H1 (cell line): Measurements from ENCODE around the gene PSMD9. TPM values are rescaled to one million over a fixed set of nuclear protein-coding genes. Genes with fewer than 3 reads are reported as not detected.

ENCODE experiments used
- CTCF ChIA-PET: fragments of 300-600 bp; sonication (Branson Sonifier 250); formaldehyde crosslinking; loops from one replicate; lab custom pipeline; 2021; ENCODE audit not compliant: partially characterized antibody; lab: Charles Lee
- POLR2A ChIA-PET: fragments of 300-600 bp; sonication (Branson Sonifier 250); formaldehyde crosslinking; loops from one replicate; lab custom pipeline; 2021; ENCODE audit warnings: inconsistent platforms; ENCODE audit not compliant: partially characterized antibody; lab: Charles Lee
- DNase-seq, 2 experiments: peaks; one replicate each; pipeline versions ENCODE4 v3.0.0 to v3.0.0-alpha.2; 2010 to 2022; ENCODE audit warnings: low spot score in 2 of 2, low read depth in 1 of 2, mixed read lengths in 1 of 2
- FAIRE-seq: peaks from 2 replicates; lab custom pipeline; 2011; peaks lifted over from hg19 to GRCh38; lab: Jason Lieb, UNC
- H2AFZ ChIP-seq: 2 replicates; pipeline ENCODE4 v1.8.1; 2012; ENCODE audit warnings: low read length, inconsistent platforms
- H2AK5ac ChIP-seq: 2 replicates; pipeline ENCODE4 v1.6.1; 2013; ENCODE audit warnings: low read depth, low read length
- H2BK120ac ChIP-seq: replicated peaks from 2 replicates; pipeline ENCODE3; 2013; ENCODE audit warnings: low read depth, low read length, inconsistent platforms
- H2BK12ac ChIP-seq: 2 replicates; pipeline ENCODE4 v1.6.1; 2013; ENCODE audit warnings: low read depth, low read length
- H2BK15ac ChIP-seq: 2 replicates; pipeline ENCODE4 v1.6.1; 2013; ENCODE audit warnings: low read length
- H2BK20ac ChIP-seq: 2 replicates; pipeline ENCODE4 v1.6.1; 2013; ENCODE audit warnings: low read length
- H2BK5ac ChIP-seq: 2 replicates; pipeline ENCODE4 v1.6.1; 2013; ENCODE audit warnings: low read depth, low read length
- H3K14ac ChIP-seq: 2 replicates; pipeline ENCODE4 v1.6.1; 2013; ENCODE audit warnings: inconsistent platforms; ENCODE audit not compliant: insufficient read length
- H3K18ac ChIP-seq: 2 replicates; pipeline ENCODE4 v1.6.1; 2013; ENCODE audit warnings: low read length; ENCODE audit errors: extremely low read depth
- H3K23ac ChIP-seq: 2 replicates; pipeline ENCODE4 v1.6.1; 2013; ENCODE audit warnings: inconsistent platforms; ENCODE audit not compliant: insufficient read length
- H3K23me2 ChIP-seq: 2 replicates; pipeline ENCODE4 v1.6.1; 2013; ENCODE audit warnings: low read depth, low read length
- H3K27ac ChIP-seq: 2 replicates; pipeline ENCODE4 v1.6.1; 2011; ENCODE audit warnings: low read depth, low read length, inconsistent platforms
- H3K27me3 ChIP-seq, 4 experiments: replicated peaks in 1 of 4; 1 replicate in 1 of 4; 2 replicates in 3 of 4; pipeline versions ENCODE4 v1.6.1 to v1.8.1; 2011 to 2013; ENCODE audit warnings: low read length in 3 of 4, mild to moderate bottlenecking in 3 of 4, inconsistent platforms in 2 of 4, mixed read lengths in 2 of 4, moderate library complexity in 1 of 4; ENCODE audit not compliant: control insufficient read depth in 3 of 4, insufficient read depth in 3 of 4; ENCODE audit errors: extremely low read depth in 1 of 4
- H3K36me3 ChIP-seq, 4 experiments: 2 replicates each; pipeline versions ENCODE4 v1.6.1 to v1.8.1; 2011 to 2013; ENCODE audit warnings: mild to moderate bottlenecking in 4 of 4, low read length in 3 of 4, moderate library complexity in 2 of 4, control low read depth in 1 of 4, inconsistent platforms in 1 of 4; ENCODE audit not compliant: insufficient read depth in 4 of 4, control insufficient read depth in 2 of 4
- H3K4ac ChIP-seq: replicated peaks from 2 replicates; pipeline ENCODE3; 2013; ENCODE audit warnings: low read length, low read depth, mixed read lengths, inconsistent platforms; ENCODE audit not compliant: insufficient read length
- H3K4me1 ChIP-seq, 4 experiments: replicated peaks in 1 of 4; 1 replicate in 1 of 4; 2 replicates in 3 of 4; pipeline versions ENCODE4 v1.6.1 to v1.8.1; 2011 to 2013; ENCODE audit warnings: low read length in 3 of 4, inconsistent platforms in 2 of 4, mixed read lengths in 1 of 4; ENCODE audit not compliant: insufficient read depth in 4 of 4, control insufficient read depth in 3 of 4
- H3K4me2 ChIP-seq, 2 experiments: 2 replicates each; pipeline versions ENCODE4 v1.6.1 to v1.8.1; 2011 to 2013; ENCODE audit warnings: low read depth in 2 of 2, low read length in 2 of 2, control low read depth in 1 of 2, inconsistent platforms in 1 of 2, mild to moderate bottlenecking in 1 of 2; ENCODE audit not compliant: insufficient read depth in 1 of 2
- H3K4me3 ChIP-seq, 4 experiments: fragments of 200-600, 300-600 bp in 1 of 4; sonication (generic), shearing (Covaris generic), sonication (Bioruptor Twin) in 1 of 4; 2 replicates each; pipeline versions ENCODE4 v1.5.1 to v1.8.1; 2011 to 2016; ENCODE audit warnings: low read length in 4 of 4, low read depth in 3 of 4, control low read depth in 2 of 4, inconsistent platforms in 2 of 4, mild to moderate bottlenecking in 2 of 4, mixed read lengths in 1 of 4, moderate library complexity in 1 of 4; ENCODE audit not compliant: insufficient read depth in 2 of 4; ENCODE audit errors: extremely low read depth in 1 of 4
- H3K56ac ChIP-seq: replicated peaks from 2 replicates; pipeline ENCODE3; 2013; ENCODE audit warnings: low read depth, mild to moderate bottlenecking, mixed read lengths, low read length, inconsistent platforms; ENCODE audit not compliant: insufficient read length
- H3K79me1 ChIP-seq: 2 replicates; pipeline ENCODE4 v1.6.1; 2013; ENCODE audit warnings: low read depth, low read length, control low read depth
- H3K79me2 ChIP-seq, 2 experiments: 2 replicates each; pipeline versions ENCODE4 v1.6.1 to v1.8.1; 2012 to 2013; ENCODE audit warnings: low read length in 2 of 2, mild to moderate bottlenecking in 2 of 2, inconsistent platforms in 1 of 2; ENCODE audit not compliant: insufficient read depth in 2 of 2, control insufficient read depth in 1 of 2
- H3K9ac ChIP-seq, 4 experiments: replicated peaks in 1 of 4; 1 replicate in 1 of 4; 2 replicates in 3 of 4; pipeline versions ENCODE4 v1.6.1 to v1.8.1; 2011 to 2013; ENCODE audit warnings: low read depth in 3 of 4, low read length in 3 of 4, control low read depth in 2 of 4, mild to moderate bottlenecking in 2 of 4, moderate library complexity in 2 of 4, inconsistent platforms in 1 of 4; ENCODE audit errors: extremely low read depth in 1 of 4
- H3K9me3 ChIP-seq, 2 experiments: 2 replicates each; pipeline versions ENCODE4 v1.6.1 to v1.8.1; 2012 to 2013; ENCODE audit warnings: mild to moderate bottlenecking in 2 of 2, moderate library complexity in 2 of 2, control low read depth in 1 of 2, inconsistent platforms in 1 of 2, low read depth in 1 of 2, low read length in 1 of 2, mixed read lengths in 1 of 2; ENCODE audit not compliant: insufficient read depth in 2 of 2
- H4K20me1 ChIP-seq, 2 experiments: replicated peaks in 1 of 2; 2 replicates each; pipeline versions ENCODE3 to v1.8.1; 2011 to 2013; ENCODE audit warnings: inconsistent platforms in 2 of 2, low read length in 2 of 2, mild to moderate bottlenecking in 1 of 2; ENCODE audit not compliant: insufficient read depth in 2 of 2, control insufficient read depth in 1 of 2
- H4K5ac ChIP-seq: 2 replicates; pipeline ENCODE4 v1.6.1; 2013; ENCODE audit warnings: low read length, low read depth, mixed read lengths, inconsistent platforms; ENCODE audit not compliant: insufficient read length
- H4K8ac ChIP-seq: 2 replicates; pipeline ENCODE4 v1.8.0; 2013; ENCODE audit warnings: mild to moderate bottlenecking, moderate library complexity, low read length, inconsistent platforms; ENCODE audit not compliant: insufficient read depth; ENCODE audit errors: extremely low read depth
- H4K91ac ChIP-seq: replicated peaks from 2 replicates; pipeline ENCODE3; 2013; ENCODE audit warnings: low read length, mixed read lengths, inconsistent platforms; ENCODE audit not compliant: insufficient read length
- BCL11A ChIP-seq, 2 experiments: IDR thresholded peaks; one replicate each; pipeline ENCODE4 v1.6.1; 2011; ENCODE audit warnings: low read depth in 2 of 2, low read length in 2 of 2, mild to moderate bottlenecking in 2 of 2
- CTBP2 ChIP-seq: IDR thresholded peaks from 2 replicates; pipeline ENCODE4 v1.7.0; 2011; ENCODE audit warnings: borderline replicate concordance, mild to moderate bottlenecking, moderate library complexity, mixed read lengths, low read length; ENCODE audit not compliant: insufficient read depth, insufficient read length
- KDM1A ChIP-seq: fragments of 200-600, 300-600 bp; sonication (generic); IDR thresholded peaks from 2 replicates; pipeline ENCODE4 v1.7.1; 2016; ENCODE audit warnings: mild to moderate bottlenecking, low read length, borderline replicate concordance
- RNF2 ChIP-seq: fragments of 200-900, 300-1000 bp; sonication (generic); IDR thresholded peaks from 2 replicates; pipeline ENCODE4 v1.7.1; 2016; ENCODE audit warnings: borderline replicate concordance, low read depth, mild to moderate bottlenecking, antibody characterized with exemption, low read length; ENCODE audit not compliant: poor library complexity, severe bottlenecking; ENCODE audit errors: missing control alignments
- RXRA ChIP-seq: IDR thresholded peaks from 2 replicates; pipeline ENCODE4 v1.6.1; 2011; ENCODE audit warnings: low read depth, mild to moderate bottlenecking, low read length, moderate library complexity; ENCODE audit not compliant: insufficient read depth
- SP4 ChIP-seq: IDR thresholded peaks from 2 replicates; pipeline ENCODE4 v1.6.1; 2012; ENCODE audit warnings: low read length, inconsistent platforms
- WGBS, 2 experiments: shearing (Covaris generic) in 1 of 2; methylation state at CpG; one replicate each; pipeline versions ENCODE4 v1.1.6 to v1.1.7; 2013 to 2015; ENCODE audit warnings: low lambda C conversion rate in 2 of 2, mixed read lengths in 2 of 2, inconsistent platforms in 1 of 2, low coverage in 1 of 2, missing lambda C conversion rate in 1 of 2; ENCODE audit not compliant: insufficient replicate concordance in 2 of 2, insufficient coverage in 1 of 2, insufficient read length in 1 of 2; ENCODE audit errors: extremely low coverage in 1 of 2, missing lambda C conversion rate in 1 of 2; 5-methylcytosine and 5-hydroxymethylcytosine counted together
- polyA plus RNA-seq, 7 experiments: library from polyadenylated mRNA; depleted of rRNA in 3 of 7; stranded (reverse) in 5 of 7; unstranded in 2 of 7; fragments of >200 nt in 5 of 7; fragments of 200-250 nt in 2 of 7; gene quantifications; 1 replicate in 5 of 7; 2 replicates in 1 of 7; 4 replicates in 1 of 7; pipeline versions ENCODE4 v1.2.1 to v1.2.3, GENCODE V29; 2011 to 2013; ENCODE audit warnings: missing spikeins in 2 of 7, mixed read lengths in 2 of 7
- total RNA-seq: library from RNA; stranded (reverse); fragmentation: NEBNext Ultra II Directional; extraction: Animal tissue kit (Norgen Biotek cat#: 25700); gene quantifications from 2 replicates; pipeline ENCODE4 v1.2.1, GENCODE V29; 2021

The PSMD9 gene
- total and polyA plus RNA-seq, 2 of the 8 experiments (the other 6 are each of a cell fraction or from before 2014, with no cell fraction given), result 28.8 to 36.1 TPM

DNA sequence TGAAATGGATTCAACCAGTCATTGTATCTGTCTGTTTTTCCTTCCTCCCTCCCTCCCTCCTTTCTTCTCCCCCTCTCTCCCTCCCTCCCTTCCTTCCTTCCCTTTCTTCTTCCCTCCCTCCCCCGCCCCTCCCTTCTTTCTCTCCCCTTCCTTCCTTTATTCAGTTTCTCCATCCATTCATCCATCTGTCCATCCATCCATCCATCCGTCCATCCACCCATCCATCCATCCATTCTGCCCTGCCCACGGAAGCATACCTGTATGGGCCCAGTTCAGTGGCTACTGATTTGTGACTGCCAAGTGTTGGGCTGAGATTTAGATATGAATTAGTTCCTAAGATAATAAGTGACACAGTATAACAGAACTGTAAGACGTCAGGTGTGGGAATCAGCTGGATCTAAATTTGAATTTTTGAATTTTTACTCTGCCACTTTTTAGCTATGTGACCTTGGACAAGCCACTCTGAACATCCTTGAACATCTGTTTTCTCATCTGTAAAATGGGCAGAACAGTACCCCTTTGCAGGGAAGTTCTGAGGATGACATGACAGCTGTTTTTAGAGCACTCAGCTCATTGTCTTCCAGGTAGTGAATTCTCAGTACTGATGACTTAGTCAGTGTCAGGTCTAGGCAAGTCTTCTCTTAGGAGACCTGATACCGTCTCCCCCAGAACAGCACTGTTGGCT lies 72.7 kb downstream of the PSMD9 start:
- DNase-seq (no peak), FAIRE-seq (no peak)
- POLR2A ChIA-PET, result interaction anchor here (0.5 to 1.3 kb wide), 4 partner anchors 9 to 205 kb away, joined by 3 to 4 read pairs (median 4); no protein-coding TSS in a partner anchor
- H3K4me1 ChIP-seq, result peaks cover 0 to 9% (median 3%) of the 10 kb centered on the region in 4 experiments; a peak in 3 of 7 replicates
- no peaks in the 10 kb centered on the region for H3K79me1 ChIP-seq
- 69 to 100% methylated on average over 1 to 4 of the region's 5 CpGs for WGBS, 2 experiments
- H3K23me2 ChIP-seq, result no peaks in the 10 kb centered on the region; the same call in 1 of the 2 replicates
- H2AK5ac ChIP-seq, result no peak overlapping the region
- H3K27ac ChIP-seq, result no peak overlapping the region
- no peak overlapping the region for H3K23ac ChIP-seq
- no peak overlapping the region for H4K8ac ChIP-seq
- no peaks in the 10 kb centered on the region for H3K9me3 ChIP-seq
- no peak overlapping the region for H4K91ac ChIP-seq
- no peaks in the 10 kb centered on the region for H3K79me2 ChIP-seq
- CTCF ChIA-PET, result interaction anchor here (0.7 to 2.1 kb wide), 3 partner anchors 21 to 70 kb away, joined by 3 to 7 read pairs (median 4); no protein-coding TSS in a partner anchor
- H3K4me2 ChIP-seq, result no peak overlapping the region
- H2AFZ ChIP-seq, result no peak overlapping the region
- no peaks in the 10 kb centered on the region for H4K20me1 ChIP-seq
- H2BK12ac ChIP-seq, result no peak overlapping the region
- H3K14ac ChIP-seq, result no peak overlapping the region
- no peak overlapping the region for H3K4ac ChIP-seq
- H2BK20ac ChIP-seq, result no peak overlapping the region
- H2BK15ac ChIP-seq, result no peak overlapping the region
- no peak overlapping the region for H3K4me3 ChIP-seq
- no peaks in the 10 kb centered on the region for H3K36me3 ChIP-seq
- H3K9ac ChIP-seq, result no peak overlapping the region
- no peak for TF ChIP-seq BCL11A (IDR thresholded peaks at IDR 0.05; ENCODE audit: low read depth in 2 of 2, low read length in 2 of 2)
- no peak for TF ChIP-seq SP4
- no peak for TF ChIP-seq KDM1A
- no peak for TF ChIP-seq CTBP2
- no peak for TF ChIP-seq RXRA
- TF ChIP-seq RNF2, result no peak
- no peak overlapping the region for H4K5ac ChIP-seq
- H3K18ac ChIP-seq, result no peak overlapping the region
- H2BK120ac ChIP-seq, result no peak overlapping the region
- no peaks in the 10 kb centered on the region for H3K27me3 ChIP-seq
- H2BK5ac ChIP-seq, result no peak overlapping the region
- no peak overlapping the region for H3K56ac ChIP-seq
